H9 (cell line): ENCODE data around the gene NIM1K. TPM values are rescaled to one million over a fixed set of nuclear protein-coding genes. Genes with fewer than 3 reads are reported as not detected.

Experiments
- DNase-seq: peaks from one replicate; pipeline ENCODE4 v3.0.0-alpha.2; 2017
- H2AFZ ChIP-seq: one replicate; pipeline ENCODE4 v1.6.1; 2013; ENCODE audit warnings: mild to moderate bottlenecking, low read length, control low read depth, moderate library complexity
- H2AK5ac ChIP-seq: 2 replicates; pipeline ENCODE4 v1.6.1; 2013; ENCODE audit warnings: low read length, control low read depth, mixed read lengths; ENCODE audit not compliant: insufficient read length
- H2BK120ac ChIP-seq: one replicate; pipeline ENCODE4 v1.6.1; 2013; ENCODE audit warnings: low read depth, mild to moderate bottlenecking, low read length, control low read depth, inconsistent platforms; ENCODE audit not compliant: poor library complexity, severe bottlenecking
- H2BK12ac ChIP-seq: 2 replicates; pipeline ENCODE4 v1.6.1; 2013; ENCODE audit warnings: low read length, control low read depth, mixed read lengths, low read depth; ENCODE audit not compliant: insufficient read length
- H2BK15ac ChIP-seq: 2 replicates; pipeline ENCODE4 v1.6.1; 2013; ENCODE audit warnings: low read depth, low read length, control low read depth
- H2BK20ac ChIP-seq: one replicate; pipeline ENCODE4 v1.6.1; 2013; ENCODE audit warnings: low read depth, mild to moderate bottlenecking, low read length, control low read depth, inconsistent platforms; ENCODE audit not compliant: poor library complexity, severe bottlenecking
- H2BK5ac ChIP-seq: 2 replicates; pipeline ENCODE4 v1.6.1; 2013; ENCODE audit warnings: low read length, control low read depth, mixed read lengths; ENCODE audit not compliant: insufficient read length
- H3K14ac ChIP-seq: 2 replicates; pipeline ENCODE4 v1.6.1; 2013; ENCODE audit warnings: low read length, control low read depth; ENCODE audit not compliant: insufficient read depth
- H3K18ac ChIP-seq: 2 replicates; pipeline ENCODE4 v1.6.1; 2013; ENCODE audit warnings: low read depth, mild to moderate bottlenecking, mixed read lengths, low read length, control low read depth; ENCODE audit not compliant: insufficient read length
- H3K23ac ChIP-seq: 2 replicates; pipeline ENCODE4 v1.6.1; 2013; ENCODE audit warnings: low read length, control low read depth, mixed read lengths, low read depth; ENCODE audit not compliant: insufficient read length
- H3K23me2 ChIP-seq: 2 replicates; pipeline ENCODE4 v1.6.1; 2013; ENCODE audit warnings: low read depth, mild to moderate bottlenecking, mixed read lengths, low read length, control low read depth; ENCODE audit not compliant: insufficient read length, poor library complexity, severe bottlenecking
- H3K27ac ChIP-seq: 2 replicates; pipeline ENCODE4 v1.5.1; 2013; ENCODE audit warnings: low read length, control low read depth, mixed read lengths, low read depth; ENCODE audit not compliant: insufficient read length
- H3K27me3 ChIP-seq: 2 replicates; pipeline ENCODE4 v1.6.1; 2013; ENCODE audit warnings: low read length, control low read depth, inconsistent platforms; ENCODE audit not compliant: insufficient read depth
- H3K4ac ChIP-seq: 2 replicates; pipeline ENCODE4 v1.6.1; 2013; ENCODE audit warnings: low read depth, mild to moderate bottlenecking, control low read depth, inconsistent platforms, low read length, moderate library complexity
- H3K4me1 ChIP-seq: 2 replicates; pipeline ENCODE4 v1.6.1; 2013; ENCODE audit warnings: low read length, control low read depth, inconsistent platforms; ENCODE audit not compliant: insufficient read depth
- H3K4me2 ChIP-seq: 2 replicates; pipeline ENCODE4 v1.6.1; 2013; ENCODE audit warnings: low read length, control low read depth, mixed read lengths; ENCODE audit not compliant: insufficient read length, insufficient read depth
- H3K56ac ChIP-seq: 2 replicates; pipeline ENCODE4 v1.6.1; 2013; ENCODE audit warnings: low read depth, mild to moderate bottlenecking, mixed read lengths, low read length, control low read depth; ENCODE audit not compliant: insufficient read length
- H3K79me1 ChIP-seq: 2 replicates; pipeline ENCODE4 v1.6.1; 2013; ENCODE audit warnings: low read depth, mild to moderate bottlenecking, moderate library complexity, low read length, control low read depth, inconsistent platforms; ENCODE audit not compliant: insufficient read depth, poor library complexity, severe bottlenecking
- H3K79me2 ChIP-seq: 2 replicates; pipeline ENCODE4 v1.6.1; 2013; ENCODE audit warnings: low read length, control low read depth, inconsistent platforms; ENCODE audit not compliant: insufficient read depth
- H3K9ac ChIP-seq: 2 replicates; pipeline ENCODE4 v1.6.1; 2013; ENCODE audit warnings: low read length, control low read depth, mixed read lengths; ENCODE audit not compliant: insufficient read length; ENCODE audit errors: extremely low read depth
- H3K9me3 ChIP-seq: one replicate; pipeline ENCODE4 v1.6.1; 2013; ENCODE audit warnings: low read depth, low read length, inconsistent platforms; ENCODE audit not compliant: control insufficient read depth
- H3T11ph ChIP-seq: one replicate; pipeline ENCODE4 v1.6.1; 2013; ENCODE audit warnings: mild to moderate bottlenecking, low read length, control low read depth, inconsistent platforms
- H4K20me1 ChIP-seq: one replicate; pipeline ENCODE4 v1.6.1; 2013; ENCODE audit not compliant: control insufficient read depth, insufficient read length, insufficient read depth
- H4K5ac ChIP-seq: 2 replicates; pipeline ENCODE4 v1.6.1; 2013; ENCODE audit warnings: low read depth, mild to moderate bottlenecking, mixed read lengths, low read length, control low read depth; ENCODE audit not compliant: insufficient read length
- H4K8ac ChIP-seq: replicated peaks from 2 replicates; pipeline ENCODE4 v1.6.1; 2013; ENCODE audit warnings: low read length, control low read depth, mixed read lengths, low read depth; ENCODE audit not compliant: insufficient read length
- H4K91ac ChIP-seq: 2 replicates; pipeline ENCODE4 v1.6.1; 2013; ENCODE audit warnings: low read depth, mild to moderate bottlenecking, moderate library complexity, mixed read lengths, low read length, control low read depth; ENCODE audit not compliant: insufficient read length
- H3K27ac Mint-ChIP-seq, 3 experiments: 2 replicates in 2 of 3; 3 replicates in 1 of 3; pipeline ENCODE4 v1.8.0; 2020 to 2021; ENCODE audit warnings: mixed read lengths in 3 of 3, mild to moderate bottlenecking in 1 of 3, moderate library complexity in 1 of 3
- H3K27me3 Mint-ChIP-seq: 2 replicates; pipeline ENCODE4 v1.8.0; 2021; ENCODE audit warnings: low read depth, mild to moderate bottlenecking, moderate library complexity, mixed read lengths
- H3K36me3 Mint-ChIP-seq, 3 experiments: 2 replicates in 2 of 3; 3 replicates in 1 of 3; pipeline ENCODE4 v1.8.0; 2020 to 2021; ENCODE audit warnings: low read depth in 3 of 3, mixed read lengths in 3 of 3; ENCODE audit not compliant: insufficient read depth in 1 of 3
- H3K4me1 Mint-ChIP-seq, 2 experiments: 2 replicates each; pipeline ENCODE4 v1.8.0; 2020; ENCODE audit warnings: mixed read lengths in 2 of 2
- H3K4me3 Mint-ChIP-seq, 2 experiments: 2 replicates in 1 of 2; 3 replicates in 1 of 2; pipeline ENCODE4 v1.8.0; 2020 to 2021; ENCODE audit warnings: mild to moderate bottlenecking in 2 of 2, mixed read lengths in 2 of 2, moderate library complexity in 1 of 2
- H3K9me3 Mint-ChIP-seq, 2 experiments: 2 replicates in 1 of 2; 3 replicates in 1 of 2; pipeline ENCODE4 v1.8.0; 2020; ENCODE audit warnings: mild to moderate bottlenecking in 2 of 2, mixed read lengths in 2 of 2, moderate library complexity in 1 of 2
- CTCF ChIP-seq: fragments of 200-600 bp; sonication (generic); conservative IDR thresholded peaks from 3 replicates; pipeline ENCODE4 v1.8.0; 2021; ENCODE audit warnings: antibody characterized with exemption, mild to moderate bottlenecking
- WGBS: extraction: QIAGEN DNeasy Blood & Tissue Kit; methylation state at CpG from one replicate; pipeline ENCODE4 v1.1.7; 2013; ENCODE audit warnings: missing lambda C conversion rate, low lambda C conversion rate, mixed read lengths; ENCODE audit not compliant: insufficient read length; ENCODE audit errors: extremely low coverage; 5-methylcytosine and 5-hydroxymethylcytosine counted together
- total RNA-seq: library from RNA; stranded (reverse); gene quantifications from 2 replicates; pipeline ENCODE4 v1.2.1, GENCODE V29; 2021

The NIM1K gene
- total RNA-seq, 1 experiment from 2014 or later: 0.07 TPM

- TF ChIP-seq CTCF: no peak
- H4K91ac ChIP-seq: no peak overlapping the region
- peaks cover 2 to 9% of the 10 kb centered on the region in 2 experiments; a peak in 4 of 5 replicates for H3K9me3 Mint-ChIP-seq
- no peak overlapping the region for H3K18ac ChIP-seq
- no peak overlapping the region for H2BK20ac ChIP-seq
- no peak overlapping the region for H4K5ac ChIP-seq
- peaks cover 34% of the 10 kb centered on the region; the same call in 1 of the 2 replicates for H3K79me2 ChIP-seq
- H4K20me1 ChIP-seq: peaks cover 3% of the 10 kb centered on the region
- DNase-seq: no peak
- no peak overlapping the region for H2BK120ac ChIP-seq
- H2BK12ac ChIP-seq: no peak overlapping the region
- H2AFZ ChIP-seq: no peak overlapping the region
- no peaks in the 10 kb centered on the region for H3K27me3 ChIP-seq
- no peak overlapping the region for H3K4me2 ChIP-seq
- peaks cover 12 to 28% (median 19%) of the 10 kb centered on the region in 3 experiments for H3K36me3 Mint-ChIP-seq
- H3K9me3 ChIP-seq: no peaks in the 10 kb centered on the region
- H2BK5ac ChIP-seq: no peak overlapping the region
- peaks cover 1% of the 10 kb centered on the region for H3K27me3 Mint-ChIP-seq
- H3K23me2 ChIP-seq: peaks cover 13% of the 10 kb centered on the region
- H3K27ac Mint-ChIP-seq: peak overlapping the region in 1 of 3 experiments; percentile 99; a peak in 1 of 7 replicates
- H3K4me1 ChIP-seq: peaks cover 3% of the 10 kb centered on the region; the same call in 1 of the 2 replicates
- no peaks in the 10 kb centered on the region for H3K79me1 ChIP-seq
- H3K14ac ChIP-seq: no peak overlapping the region
- no peak overlapping the region for H3K23ac ChIP-seq
- no peak overlapping the region for H3K27ac ChIP-seq
- no CpG with 5 or more reads among the region's 6 CpGs for WGBS
- no peak overlapping the region; the same call in 1 of the 2 replicates for H3K4ac ChIP-seq
- H3K4me1 Mint-ChIP-seq: peaks cover 31 to 34% of the 10 kb centered on the region in 2 experiments
- no peak overlapping the region for H3K4me3 Mint-ChIP-seq
- no peak overlapping the region for H3K56ac ChIP-seq
- no peak overlapping the region for H4K8ac ChIP-seq
- no peak overlapping the region for H2BK15ac ChIP-seq
- H2AK5ac ChIP-seq: no peak overlapping the region
- H3T11ph ChIP-seq: no peak overlapping the region
- no peak overlapping the region for H3K9ac ChIP-seq
These were observed 122.7 kb downstream of the NIM1K start for GRCh38 chr5:43314724-43315123.
